ENCODE results near the gene ID3.
"Not testable (repeated sequence)": the region's sequence is repeated elsewhere in the genome, so short reads cannot be mapped to it uniquely, and the experiment has no call there.

ID3 gene

DNA sequence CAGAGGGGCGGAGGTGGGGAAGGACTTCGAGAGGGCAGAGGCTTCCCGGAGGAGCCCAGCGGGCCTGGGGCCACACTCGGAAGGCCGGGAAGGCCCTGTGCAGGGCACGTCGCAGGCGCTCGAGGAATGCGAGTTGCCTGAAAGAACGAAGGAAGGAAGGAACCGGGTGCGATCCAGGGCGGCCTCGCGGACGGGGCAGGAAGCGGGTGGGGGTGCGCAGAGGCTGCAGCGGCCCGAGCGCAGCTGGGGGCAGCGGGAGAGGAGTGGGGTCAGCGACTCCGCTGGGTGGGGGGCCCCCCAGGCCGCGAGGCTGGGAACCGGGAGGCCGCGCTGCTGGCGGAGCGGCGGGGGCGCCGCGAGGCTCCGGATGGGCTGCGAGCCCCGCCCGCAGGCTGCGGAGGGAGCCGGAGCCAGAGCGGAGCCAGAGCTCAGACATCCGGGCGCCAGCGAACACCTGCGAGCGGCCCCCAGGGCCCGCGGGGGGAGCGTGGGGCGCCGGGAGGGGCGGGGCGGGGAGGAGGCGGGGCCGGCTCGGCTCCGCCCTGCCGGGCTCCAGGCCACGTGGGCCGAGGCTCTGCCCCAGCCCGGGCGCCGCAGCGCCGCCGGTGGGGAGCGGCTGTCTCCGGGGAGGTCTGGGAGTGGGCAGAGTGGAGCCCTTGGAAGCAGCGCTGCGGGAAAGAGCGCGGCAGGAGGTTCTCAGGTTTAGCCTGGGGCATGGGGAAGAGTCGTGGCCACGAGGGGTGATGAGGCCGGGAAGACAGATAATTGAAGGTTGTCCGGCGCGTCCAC lies 4.6 kb downstream of the ID3 start:
- Mint-ChIP-seq H3K4me3 (peak overlapping the region; percentile 73), H3K4me1 (ENCODE audit: low read depth) (peaks cover 36% of the 10 kb centered on the region), H3K36me3 (ENCODE audit: low read depth) (no peaks in the 10 kb centered on the region), H3K27me3 (ENCODE audit: low read depth) (peaks cover 12% of the 10 kb centered on the region), H3K27ac (peak overlapping the region; percentile 75), H3K9me3 (no peaks in the 10 kb centered on the region)

DNA sequence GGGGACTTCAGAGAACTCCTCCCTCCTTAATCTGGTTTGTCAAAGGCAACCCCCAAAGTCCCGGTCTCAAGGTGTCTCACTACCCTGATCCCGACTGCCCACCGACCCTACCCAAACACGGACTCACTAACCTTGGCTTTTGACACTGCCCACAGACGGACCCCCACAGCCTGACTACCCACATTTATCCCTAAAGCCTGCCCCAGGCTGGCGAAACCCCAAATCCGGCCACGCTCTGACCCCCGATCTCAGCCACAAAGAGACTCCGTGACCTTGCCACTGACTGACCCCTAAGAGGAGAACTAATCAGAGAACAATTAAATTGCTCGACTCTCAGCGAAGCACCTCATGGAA lies 5.2 kb downstream of the ID3 start:
- Mint-ChIP-seq H3K9me3 (no peaks in the 10 kb centered on the region), H3K4me3 (peak overlapping the region; percentile 73), H3K36me3 (ENCODE audit: low read depth) (no peaks in the 10 kb centered on the region), H3K4me1 (ENCODE audit: low read depth) (peaks cover 33% of the 10 kb centered on the region), H3K27ac (peak overlapping the region; percentile 75), H3K27me3 (ENCODE audit: low read depth) (peaks cover 9% of the 10 kb centered on the region)

DNA sequence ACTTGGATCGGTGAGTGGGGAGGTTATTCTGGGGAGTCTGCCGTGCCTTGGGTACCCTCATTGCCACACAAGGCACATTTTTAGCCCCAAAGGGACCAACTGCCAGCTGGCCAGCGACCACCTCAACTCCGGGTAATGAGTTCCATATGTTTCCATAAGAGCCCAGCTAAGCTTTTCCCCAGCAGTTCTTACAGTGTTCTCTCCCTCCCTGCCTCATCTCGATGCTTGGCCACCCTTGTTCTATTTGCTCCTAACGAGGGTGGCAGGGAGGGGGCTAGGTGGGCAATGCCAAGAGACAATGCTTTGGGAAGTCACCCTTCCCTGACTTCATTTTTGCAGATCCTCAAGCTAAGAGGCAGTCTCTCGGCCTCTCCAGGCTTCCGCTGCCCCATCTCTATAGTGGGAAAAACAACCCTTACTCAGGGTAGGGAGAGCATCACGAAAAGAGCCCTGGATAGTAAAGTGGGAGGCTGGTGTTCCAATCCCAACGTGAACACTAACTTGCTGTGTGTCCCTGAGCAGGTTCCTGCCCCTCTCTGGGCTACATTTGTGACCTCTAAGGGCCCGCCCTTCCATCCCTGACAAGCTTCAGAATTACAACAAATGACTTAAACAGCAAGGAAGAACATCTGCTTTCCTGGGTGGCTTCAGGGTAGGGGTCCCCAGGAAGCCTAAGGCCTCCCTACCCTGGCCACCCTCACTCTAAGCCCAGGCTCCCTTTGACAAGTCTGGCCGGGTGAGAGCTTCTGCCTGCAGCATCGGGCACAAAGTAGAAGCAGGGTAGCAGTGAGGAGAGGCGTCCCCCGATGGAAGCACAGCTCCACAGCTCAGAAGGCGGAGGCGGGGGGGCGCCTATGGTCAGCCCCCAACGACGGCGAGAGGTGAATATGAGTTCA lies 5.8 kb downstream of the ID3 start:
- Mint-ChIP-seq H3K36me3 (ENCODE audit: low read depth) (no peaks in the 10 kb centered on the region), H3K9me3 (no peaks in the 10 kb centered on the region), H3K27ac (peak overlapping the region; percentile 75), H3K27me3 (ENCODE audit: low read depth) (peaks cover 9% of the 10 kb centered on the region), H3K4me1 (ENCODE audit: low read depth) (peaks cover 29% of the 10 kb centered on the region), H3K4me3 (peak overlapping the region; percentile 73)

DNA sequence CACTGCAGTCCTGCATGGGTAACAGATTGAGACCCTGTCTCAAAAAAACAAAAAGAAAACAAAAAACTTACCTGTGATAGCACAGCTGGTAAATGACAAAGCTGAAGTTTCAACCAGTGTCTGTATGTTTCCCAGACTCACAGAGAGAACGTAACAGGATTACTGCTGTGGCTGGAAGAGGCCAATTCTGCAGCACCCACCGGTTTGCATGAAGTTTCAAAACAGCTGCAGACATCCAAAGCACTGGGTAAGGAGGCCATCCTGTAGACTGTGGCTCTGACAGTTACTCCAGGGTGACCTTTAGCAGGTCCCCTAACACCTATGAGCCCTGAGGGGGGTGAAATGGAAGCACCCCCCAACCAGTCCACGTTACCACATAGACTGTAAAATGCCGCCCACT lies 7.5 kb downstream of the ID3 start:
- peaks cover 23% of the 10 kb centered on the region for H3K4me1 Mint-ChIP-seq (ENCODE audit: low read depth)
- no peaks in the 10 kb centered on the region for H3K9me3 Mint-ChIP-seq
- H3K27ac Mint-ChIP-seq, result no peak overlapping the region
- H3K36me3 Mint-ChIP-seq (ENCODE audit: low read depth), result no peaks in the 10 kb centered on the region
- no peak overlapping the region for H3K4me3 Mint-ChIP-seq
- H3K27me3 Mint-ChIP-seq (ENCODE audit: low read depth), result peaks cover 9% of the 10 kb centered on the region

DNA sequence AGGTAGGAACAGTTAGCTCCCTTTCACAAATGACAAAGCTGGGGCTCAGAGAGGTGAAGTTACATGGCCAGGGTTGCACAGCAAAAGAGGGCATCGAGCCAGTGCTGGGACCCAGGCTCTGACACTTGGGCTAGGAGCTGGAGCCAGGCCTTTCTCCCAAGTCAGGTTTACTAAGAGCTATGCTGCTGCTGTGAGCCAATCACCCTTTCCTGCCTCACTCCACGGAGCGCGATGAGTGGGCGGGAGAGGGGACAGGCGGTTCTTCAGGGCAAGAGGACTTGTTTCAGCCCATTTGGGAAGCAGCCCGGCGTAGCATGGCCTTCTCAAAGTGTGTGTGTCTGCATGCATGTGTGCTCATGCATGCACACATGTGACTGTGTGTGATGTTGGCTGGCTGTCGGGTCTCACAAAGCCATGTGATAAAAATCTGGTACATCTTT lies 10.6 kb downstream of the ID3 start:
- no peaks in the 10 kb centered on the region for H3K36me3 Mint-ChIP-seq (ENCODE audit: low read depth)
- H3K27me3 Mint-ChIP-seq (ENCODE audit: low read depth), result peaks cover 3% of the 10 kb centered on the region
- peaks cover 3% of the 10 kb centered on the region for H3K4me1 Mint-ChIP-seq (ENCODE audit: low read depth)
- H3K4me3 Mint-ChIP-seq, result no peak overlapping the region
- no peak overlapping the region for H3K27ac Mint-ChIP-seq
- no peaks in the 10 kb centered on the region for H3K9me3 Mint-ChIP-seq

DNA sequence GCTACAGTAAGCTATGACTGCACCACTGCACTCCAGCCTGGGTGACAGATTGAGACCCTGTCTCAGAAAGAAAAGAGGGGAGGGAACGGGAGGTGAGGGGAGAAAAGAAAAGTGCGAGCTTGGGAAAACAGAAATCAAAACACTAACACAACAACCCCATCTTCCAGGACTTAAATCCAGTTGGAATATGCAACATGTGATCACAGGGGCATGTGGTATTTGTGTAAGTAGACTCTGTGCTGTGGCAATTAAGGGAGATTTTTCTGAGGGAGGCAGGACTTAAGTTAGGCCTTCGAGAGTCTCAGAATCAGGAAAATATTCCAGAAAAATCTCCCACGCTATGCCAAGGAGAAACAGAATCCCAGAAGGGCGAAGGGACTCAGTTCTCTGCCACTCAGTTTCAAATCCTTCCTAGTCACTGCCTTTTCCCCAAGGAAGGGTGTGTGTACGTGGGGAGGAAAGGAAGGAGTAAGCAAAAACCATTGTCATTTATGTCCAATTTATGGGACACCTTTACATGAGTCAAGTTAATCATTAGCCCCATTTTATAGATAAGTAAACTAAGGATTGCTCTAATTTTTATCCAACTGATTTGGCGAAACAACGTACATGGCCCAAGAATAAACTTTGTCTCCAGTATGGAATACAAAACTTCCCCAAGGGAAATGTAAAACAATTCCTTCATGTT lies 12.3 kb downstream of the ID3 start:
- Mint-ChIP-seq H3K36me3 (ENCODE audit: low read depth) (no peaks in the 10 kb centered on the region), H3K27me3 (ENCODE audit: low read depth) (no peaks in the 10 kb centered on the region), H3K4me3 (no peak overlapping the region), H3K27ac (no peak overlapping the region), H3K9me3 (no peaks in the 10 kb centered on the region), H3K4me1 (ENCODE audit: low read depth) (no peaks in the 10 kb centered on the region)

DNA sequence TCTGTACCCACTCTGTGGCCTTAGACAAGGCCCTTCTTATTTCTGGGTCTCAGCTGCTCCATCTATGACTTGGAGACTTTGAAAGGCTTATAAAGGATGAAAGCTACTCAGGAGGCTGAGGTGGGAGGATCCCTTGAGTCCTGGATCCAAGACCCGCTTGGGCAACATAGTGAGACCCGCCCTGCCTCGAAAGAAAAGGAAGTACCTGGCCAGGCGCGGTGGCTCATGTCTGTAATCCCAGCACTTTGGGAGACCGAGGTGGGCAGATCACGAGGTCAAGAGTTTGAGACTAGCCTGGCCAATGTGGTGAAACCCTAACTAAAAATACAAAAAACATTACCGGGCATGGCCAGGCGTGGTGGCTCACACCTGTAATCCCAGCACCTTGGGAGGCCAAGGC lies 13.4 kb downstream of the ID3 start:
- Mint-ChIP-seq H3K9me3 (no peaks in the 10 kb centered on the region), H3K27me3 (ENCODE audit: low read depth) (no peaks in the 10 kb centered on the region), H3K4me1 (ENCODE audit: low read depth) (no peaks in the 10 kb centered on the region), H3K27ac (no peak overlapping the region), H3K36me3 (ENCODE audit: low read depth) (no peaks in the 10 kb centered on the region), H3K4me3 (no peak overlapping the region)

DNA sequence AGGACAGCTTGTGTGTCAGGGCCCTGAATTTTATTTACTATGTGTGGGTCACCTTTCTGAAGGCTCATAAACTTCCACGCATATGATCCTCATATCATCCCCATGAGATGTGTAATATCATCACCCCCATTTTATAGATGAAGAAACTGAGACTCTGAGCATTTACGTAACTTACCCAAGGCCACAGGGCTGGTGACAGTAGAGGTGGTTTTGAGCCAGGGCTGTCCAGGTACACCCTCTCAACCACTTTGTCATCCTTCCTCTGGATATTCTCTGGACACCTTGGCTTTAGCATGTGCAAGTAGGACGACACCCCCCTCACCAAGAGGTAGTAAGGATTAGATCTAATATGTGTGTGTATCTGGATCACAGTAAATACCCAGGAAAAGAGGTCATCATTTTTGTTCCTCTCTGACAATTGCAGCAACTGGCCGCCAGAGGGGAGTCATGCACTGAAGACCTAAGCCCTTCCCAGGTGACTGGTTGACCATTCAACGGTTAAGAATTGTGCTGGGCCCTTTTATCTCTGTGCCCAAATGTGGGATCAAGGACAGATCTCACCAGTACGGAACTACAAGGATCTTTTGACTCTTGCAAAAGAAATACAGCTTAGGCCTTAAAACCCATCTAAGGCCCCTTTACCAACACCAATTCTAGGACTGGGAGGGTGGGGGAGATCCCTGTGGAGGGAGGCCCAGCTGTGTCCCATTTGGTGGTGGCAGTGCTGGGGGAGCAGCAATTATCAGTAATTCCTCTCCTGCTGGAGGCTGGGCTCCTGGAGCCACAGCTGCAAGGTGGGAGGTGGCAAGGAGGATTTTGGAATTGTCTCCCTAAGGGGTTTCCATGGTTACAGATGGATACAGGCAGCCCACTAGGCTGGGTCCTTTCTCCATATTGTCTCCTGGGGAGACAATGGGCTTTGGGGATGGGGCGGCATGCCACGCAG lies 14.6 kb downstream of the ID3 start:
- H3K36me3 Mint-ChIP-seq (ENCODE audit: low read depth), result no peaks in the 10 kb centered on the region
- H3K27ac Mint-ChIP-seq, result no peak overlapping the region
- H3K27me3 Mint-ChIP-seq (ENCODE audit: low read depth), result peaks cover 4% of the 10 kb centered on the region
- H3K4me3 Mint-ChIP-seq, result no peak overlapping the region
- no peaks in the 10 kb centered on the region for H3K9me3 Mint-ChIP-seq
- peaks cover 3% of the 10 kb centered on the region for H3K4me1 Mint-ChIP-seq (ENCODE audit: low read depth)

DNA sequence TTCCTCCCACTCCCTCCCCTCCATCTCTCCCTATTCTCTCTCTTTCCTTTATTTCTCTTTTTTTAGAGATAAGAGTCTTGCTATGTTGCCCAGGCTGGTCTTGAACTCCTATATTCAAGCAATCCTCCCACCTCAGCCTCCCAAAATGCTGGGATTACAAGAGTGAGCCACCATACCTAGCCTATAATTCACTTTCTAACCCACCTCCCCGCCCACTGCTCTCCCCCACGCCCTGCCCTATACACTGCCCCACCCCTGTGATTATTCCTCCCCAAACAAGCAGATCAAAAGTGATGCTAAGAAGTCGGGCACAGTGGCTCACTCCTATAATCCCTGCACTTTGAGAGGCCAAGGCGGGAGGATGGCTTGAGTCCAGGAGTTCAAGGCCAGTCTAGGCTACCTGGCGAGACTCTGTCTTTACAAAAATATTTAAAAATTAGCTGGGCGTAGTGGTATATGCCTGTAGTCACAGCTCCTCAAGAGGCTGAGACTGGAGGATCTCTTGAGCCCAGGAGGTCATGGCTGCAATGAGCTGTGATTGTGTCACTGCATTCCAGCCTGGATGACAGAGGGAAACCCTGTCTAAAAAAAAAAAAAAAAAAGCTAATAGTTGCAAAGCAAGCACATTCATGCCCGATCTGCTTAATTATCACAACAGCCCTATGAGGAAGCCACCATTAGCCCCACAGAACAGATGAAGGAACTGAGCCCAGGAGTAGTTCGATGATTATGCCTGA lies 15.4 kb downstream of the ID3 start:
- no peaks in the 10 kb centered on the region for H3K36me3 Mint-ChIP-seq (ENCODE audit: low read depth)
- no peak overlapping the region for H3K27ac Mint-ChIP-seq
- H3K4me3 Mint-ChIP-seq, result no peak overlapping the region
- H3K9me3 Mint-ChIP-seq, result no peaks in the 10 kb centered on the region
- H3K4me1 Mint-ChIP-seq (ENCODE audit: low read depth), result peaks cover 5% of the 10 kb centered on the region
- H3K27me3 Mint-ChIP-seq (ENCODE audit: low read depth), result peaks cover 4% of the 10 kb centered on the region

DNA sequence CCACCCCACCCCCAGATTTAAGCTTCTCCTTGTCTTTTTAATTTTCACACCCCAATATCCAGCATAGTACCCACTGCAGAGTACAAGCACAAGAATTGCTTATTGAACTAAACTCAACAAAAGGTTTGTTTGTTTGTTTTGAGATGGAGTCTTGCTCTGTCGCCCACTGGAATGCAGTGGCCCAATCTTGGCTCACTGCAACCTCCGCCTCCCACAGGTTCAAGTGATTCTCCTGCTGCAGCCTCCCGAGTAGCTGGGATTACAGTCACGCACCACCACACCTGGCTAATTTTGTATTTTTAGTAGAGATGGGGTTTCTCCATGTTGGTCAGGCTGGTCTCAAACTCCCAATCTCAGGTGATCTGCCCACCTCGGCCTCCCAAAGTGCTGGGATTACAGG lies 16.4 kb downstream of the ID3 start:
- not testable (repeated sequence) for H3K27me3 Mint-ChIP-seq (ENCODE audit: low read depth); H3K9me3 Mint-ChIP-seq; H3K36me3 Mint-ChIP-seq (ENCODE audit: low read depth); H3K4me3 Mint-ChIP-seq; H3K4me1 Mint-ChIP-seq (ENCODE audit: low read depth); H3K27ac Mint-ChIP-seq

DNA sequence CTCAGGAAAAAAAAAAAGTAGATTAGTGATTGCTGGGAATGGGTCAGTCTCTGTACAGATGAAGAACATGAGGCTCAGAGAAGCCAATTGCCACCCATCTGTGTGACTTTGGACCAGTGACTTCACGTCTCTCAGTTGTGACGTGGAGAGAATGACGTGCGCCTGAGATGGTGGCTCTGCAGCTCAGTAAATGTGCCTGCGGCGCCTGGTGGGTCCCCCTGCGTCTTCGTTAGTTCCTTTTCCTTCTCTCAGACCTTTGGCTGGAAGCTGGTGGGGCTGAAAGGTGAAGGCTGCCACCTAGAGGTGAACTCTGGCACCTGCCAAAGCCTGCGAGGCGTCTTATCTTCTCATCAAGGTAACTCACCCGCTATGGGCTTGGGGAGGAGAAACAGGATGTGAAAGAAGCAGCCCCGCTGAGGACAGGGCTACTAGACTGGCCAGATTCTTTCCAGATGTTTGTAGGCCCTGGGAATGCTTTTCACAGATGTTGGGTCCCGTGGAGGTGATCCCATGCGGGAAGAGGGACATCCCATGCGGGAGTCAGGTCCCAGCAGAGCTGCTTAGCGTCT lies 19.5 kb downstream of the ID3 start:
- no peaks in the 10 kb centered on the region for H3K9me3 Mint-ChIP-seq
- peaks cover 4% of the 10 kb centered on the region for H3K27me3 Mint-ChIP-seq (ENCODE audit: low read depth)
- H3K27ac Mint-ChIP-seq, result peak overlapping the region; percentile 58
- H3K36me3 Mint-ChIP-seq (ENCODE audit: low read depth), result no peaks in the 10 kb centered on the region
- H3K4me3 Mint-ChIP-seq, result no peak overlapping the region
- peaks cover 11% of the 10 kb centered on the region for H3K4me1 Mint-ChIP-seq (ENCODE audit: low read depth)

DNA sequence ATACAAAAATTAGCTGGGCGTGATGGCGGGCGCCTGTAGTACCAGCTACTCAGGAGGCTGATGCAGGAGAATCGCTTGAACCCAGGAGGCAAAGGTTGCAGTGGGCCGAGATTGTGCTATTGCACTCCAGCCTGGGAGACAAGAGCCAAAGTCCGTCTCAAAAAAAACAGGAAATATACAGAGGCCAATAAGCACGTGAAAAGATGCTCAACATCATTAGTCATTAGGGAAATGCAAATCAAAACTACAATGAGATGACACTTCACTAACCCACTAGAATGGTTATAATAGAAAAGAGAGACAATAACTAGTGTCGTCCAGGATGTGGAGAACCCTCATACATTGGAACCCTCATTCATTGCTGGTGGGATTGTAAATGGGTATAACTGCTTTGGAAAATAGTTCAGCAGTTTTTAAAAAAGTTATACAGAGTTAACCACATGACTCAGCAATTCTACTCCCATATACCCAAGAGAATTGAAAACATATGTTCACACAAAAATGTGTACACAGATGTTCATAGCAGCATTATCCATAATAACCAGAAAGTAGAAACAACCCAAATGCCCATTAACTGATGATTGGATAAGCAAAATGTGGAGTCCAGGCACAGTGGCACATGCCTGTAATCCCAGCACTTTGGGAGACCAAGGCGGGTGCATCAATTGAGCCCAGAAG lies 21.9 kb downstream of the ID3 start:
- no peak overlapping the region for H3K27ac Mint-ChIP-seq

More for the DNA sequence above, 21.9 kb downstream of the ID3 start:
- H3K4me1 Mint-ChIP-seq (ENCODE audit: low read depth), result peaks cover 24% of the 10 kb centered on the region
- peaks cover 4% of the 10 kb centered on the region for H3K27me3 Mint-ChIP-seq (ENCODE audit: low read depth)
- no peaks in the 10 kb centered on the region for H3K36me3 Mint-ChIP-seq (ENCODE audit: low read depth)
- no peaks in the 10 kb centered on the region for H3K9me3 Mint-ChIP-seq
- H3K4me3 Mint-ChIP-seq, result no peak overlapping the region
